GM21526 (cell line): Measurements from ENCODE around the gene ZCCHC13.
"Not testable (repeated sequence)": the region's sequence is repeated elsewhere in the genome, so short reads cannot be mapped to it uniquely, and the experiment has no call there.

ENCODE experiments used
- ATAC-seq: cut with Tn5 transposase; IDR thresholded peaks from one replicate; pipeline ENCODE4 v1.9.1; 2021; ENCODE audit warnings: moderate library complexity; ENCODE audit not compliant: unreplicated experiment, low FRiP score

Gene ZCCHC13

DNA sequence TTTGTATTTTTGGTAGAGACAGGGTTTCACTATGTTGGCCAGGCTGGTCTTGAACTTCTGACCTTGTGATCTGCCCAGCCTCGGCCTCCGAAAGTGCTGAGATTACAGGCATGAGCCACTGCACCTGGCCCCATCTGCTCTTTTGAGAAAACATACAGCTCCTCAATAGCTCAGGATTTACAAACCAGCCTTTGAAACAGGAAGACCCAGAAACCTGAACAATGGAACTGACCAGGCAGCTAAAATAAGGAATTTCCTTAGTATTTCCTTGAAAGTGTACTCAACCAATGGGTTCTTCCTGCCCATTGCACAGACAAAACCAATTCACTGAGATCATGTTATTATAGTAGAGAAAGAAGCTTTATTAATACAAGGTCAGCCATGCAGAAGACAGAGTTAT, 15.3 kb downstream of the ZCCHC13 start:
- not testable (repeated sequence) for ATAC-seq

DNA sequence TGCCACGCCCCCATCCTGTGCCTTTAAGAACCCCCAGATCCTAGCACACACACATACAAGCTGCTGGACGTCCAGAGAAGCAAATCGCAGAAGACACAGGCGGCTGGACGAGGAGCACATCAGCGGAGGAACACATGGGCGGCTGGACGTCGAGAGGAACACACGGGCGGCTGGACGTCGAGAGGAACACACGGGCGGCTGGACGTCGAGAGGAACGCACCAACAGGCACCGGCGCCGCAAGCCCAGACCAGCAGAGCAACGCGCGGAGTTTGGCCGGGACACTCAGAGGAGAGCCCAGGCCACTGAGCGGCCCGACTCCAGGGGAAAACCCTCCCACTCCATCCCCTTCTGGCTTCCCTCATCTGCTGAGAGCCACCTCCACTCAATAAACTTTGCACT, 17.2 kb downstream of the ZCCHC13 start:
- ATAC-seq: no peak

DNA sequence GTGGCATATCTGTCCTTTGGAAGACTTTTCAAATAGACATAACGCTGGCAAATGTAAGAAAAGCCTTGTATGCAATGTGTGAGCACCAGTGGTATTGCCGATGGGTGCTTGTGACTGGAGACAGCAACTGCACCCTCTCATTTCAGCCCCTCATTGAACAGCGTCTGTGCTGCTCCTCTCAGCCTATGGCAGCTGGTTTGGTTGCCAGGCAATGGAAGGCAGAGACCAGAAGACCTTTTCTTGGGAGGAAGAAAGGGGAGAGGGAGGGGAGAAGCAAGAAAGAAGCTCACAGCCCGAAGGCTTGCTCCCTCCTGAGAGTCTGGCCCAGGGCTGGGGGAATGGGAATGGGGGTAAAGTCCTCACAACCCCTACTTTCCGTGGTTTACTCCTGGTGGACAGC, 20.2 kb downstream of the ZCCHC13 start:
- no peak for ATAC-seq

DNA sequence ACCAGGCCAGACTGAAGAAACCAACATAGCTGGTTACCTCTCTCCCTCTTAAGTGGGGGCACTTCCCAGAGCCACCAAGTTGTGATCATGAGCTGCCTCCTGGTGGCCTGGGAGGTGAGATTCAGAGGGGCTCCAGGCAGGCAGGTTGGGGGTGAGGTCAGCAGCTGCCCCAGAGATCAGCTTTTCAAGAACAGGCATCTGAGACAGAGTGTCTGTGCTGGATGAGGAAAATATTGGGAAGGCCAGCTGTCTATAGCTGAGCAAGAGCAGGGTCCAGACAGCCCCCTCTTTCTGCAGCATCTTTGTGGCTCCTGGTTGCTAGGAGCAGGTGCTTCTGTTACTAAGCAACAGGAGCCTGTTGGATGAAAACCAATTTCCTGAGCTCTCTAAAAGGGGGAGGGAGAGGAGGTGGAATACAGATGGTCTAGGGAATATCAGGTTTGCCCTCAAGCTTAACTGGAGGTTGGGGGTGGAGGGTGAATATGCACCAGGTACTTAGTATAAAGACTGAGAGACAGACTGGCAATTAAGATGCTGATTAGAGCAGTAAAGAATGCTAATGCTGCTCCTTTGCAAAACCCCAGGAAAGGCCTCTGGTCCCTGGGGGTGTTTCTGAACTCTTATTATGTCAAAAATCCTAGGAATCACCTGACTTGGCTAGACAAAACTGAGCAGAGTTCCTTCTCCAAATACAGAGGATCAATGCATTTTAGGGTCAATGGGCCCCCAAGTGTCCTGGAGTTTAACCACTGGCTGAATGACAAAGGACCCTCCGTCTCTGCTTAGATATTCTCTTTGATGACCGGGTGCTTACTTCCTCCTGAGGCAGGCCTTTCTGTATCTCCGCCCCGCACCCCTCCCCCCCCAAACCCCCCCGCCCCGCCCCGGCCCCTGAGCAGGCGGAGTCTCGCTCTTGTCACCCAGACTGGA, 21.4 kb downstream of the ZCCHC13 start:
- no peak for ATAC-seq

DNA sequence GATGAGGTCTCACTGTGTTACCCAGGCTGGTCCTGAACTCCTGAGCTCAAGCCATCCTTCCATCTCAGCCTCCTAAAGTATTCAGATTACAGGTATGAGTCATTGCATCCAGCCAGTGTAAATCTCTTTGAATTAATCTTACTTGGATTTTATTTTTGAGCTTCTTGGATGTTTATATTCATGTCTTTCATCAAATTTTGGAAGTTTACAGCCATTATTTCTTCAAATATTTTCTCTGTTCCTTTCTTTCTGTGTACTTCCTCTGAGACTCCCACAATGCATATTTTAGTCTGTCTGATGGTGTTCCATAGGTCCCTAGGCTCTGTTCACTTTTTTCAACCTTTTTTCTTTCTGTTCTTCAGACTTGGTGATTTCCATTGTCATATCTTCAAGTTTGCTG, 34.9 kb downstream of the ZCCHC13 start:
- ATAC-seq: no peak

DNA sequence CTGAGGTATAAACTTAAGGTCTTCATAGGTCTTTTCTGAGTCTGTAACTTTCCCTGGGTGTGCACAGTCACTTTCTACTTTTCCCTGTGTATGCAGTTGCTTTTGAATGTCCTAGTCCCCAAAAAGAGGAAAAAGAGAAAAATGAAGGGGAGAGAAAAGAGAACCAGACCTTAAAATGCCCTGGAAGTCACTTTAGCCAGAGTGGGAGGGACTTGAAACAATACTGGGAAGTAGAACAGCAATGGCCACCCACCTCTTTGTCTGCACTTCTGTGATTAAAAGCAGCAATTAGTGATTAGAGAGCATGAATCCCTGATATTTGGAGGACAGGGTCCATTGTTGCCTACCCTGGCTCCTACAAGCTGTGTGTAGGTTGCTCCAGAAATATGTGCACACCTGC, 36.1 kb downstream of the ZCCHC13 start:
- ATAC-seq: no peak

DNA sequence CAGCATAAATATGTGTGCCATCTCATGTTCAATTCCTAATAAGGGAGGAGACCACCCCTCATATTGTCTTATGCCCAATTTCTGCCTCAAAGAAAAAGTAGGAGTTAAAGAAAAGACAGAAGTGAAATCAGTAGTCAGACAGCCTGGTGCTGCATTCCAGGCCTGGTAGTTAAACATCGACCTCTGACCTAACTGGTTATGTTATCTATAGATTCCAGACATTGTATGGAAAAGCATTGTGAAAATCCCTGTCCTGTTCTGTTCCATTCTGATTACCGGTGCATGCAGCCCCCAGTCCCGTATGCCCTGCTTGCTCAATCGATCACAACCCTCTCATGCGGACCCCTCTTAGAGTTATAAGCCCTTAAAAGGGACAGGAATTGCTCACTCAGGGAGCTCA, 38.2 kb downstream of the ZCCHC13 start:
- ATAC-seq: not testable (repeated sequence)

DNA sequence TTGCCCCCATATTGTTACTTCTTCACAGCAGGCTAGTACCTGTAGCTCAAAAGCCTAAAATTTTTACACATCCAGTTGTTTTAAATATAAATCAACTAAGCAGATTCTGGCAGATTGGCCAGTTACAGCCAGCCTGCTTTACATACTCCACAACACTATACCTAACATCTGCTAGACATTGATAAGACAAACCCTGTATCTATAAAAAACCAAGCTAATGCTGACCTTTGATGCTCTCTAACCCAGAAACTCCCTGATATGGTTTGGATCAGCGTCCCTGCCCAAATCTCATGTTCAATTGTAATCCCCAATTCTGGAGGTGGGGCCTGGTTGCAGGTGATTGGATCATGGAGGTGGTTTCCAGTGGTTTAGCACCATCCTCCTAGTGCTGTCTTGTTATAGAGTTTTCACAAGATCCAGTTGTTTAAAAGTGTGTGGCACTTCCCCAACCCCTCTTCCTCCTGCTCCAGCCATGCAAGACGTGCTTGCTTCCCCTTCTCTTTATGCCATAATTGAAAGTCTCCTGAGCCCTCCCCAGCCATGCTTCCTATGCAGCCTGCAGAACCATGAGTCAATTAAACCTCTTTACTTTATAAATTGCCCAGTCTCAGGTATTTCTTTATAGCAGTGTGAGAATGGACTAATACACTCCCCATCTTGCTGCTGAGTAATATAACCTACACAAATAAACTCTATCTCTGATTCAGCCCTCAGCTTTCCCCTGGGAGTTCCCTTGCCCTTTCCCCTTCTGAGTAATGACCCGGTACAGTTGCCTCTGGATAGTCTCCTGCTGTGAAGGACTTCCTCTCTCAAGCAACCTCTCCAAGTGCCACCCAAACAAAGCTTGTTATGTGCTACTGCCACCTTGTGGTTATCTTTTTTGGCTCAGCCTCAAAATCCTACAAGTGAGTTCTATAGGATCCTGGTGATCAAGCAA, 39.6 kb downstream of the ZCCHC13 start:
- no peak for ATAC-seq

DNA sequence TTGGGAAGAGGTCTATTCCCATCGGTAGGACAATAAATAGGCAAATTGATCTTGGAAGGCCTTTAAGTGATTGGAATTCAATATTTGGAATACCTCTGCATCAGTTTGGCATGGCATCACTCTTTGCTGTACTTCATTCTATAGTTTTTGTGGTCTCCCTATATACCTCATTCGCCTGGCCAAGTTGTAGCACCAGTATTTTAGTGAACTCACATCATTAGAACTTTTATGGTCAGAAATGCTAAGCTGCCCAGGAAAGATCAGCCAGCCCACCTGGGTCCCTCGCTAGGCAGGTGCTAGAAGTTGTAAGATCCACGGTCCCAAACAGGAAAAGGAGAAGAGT, 40.3 kb downstream of the ZCCHC13 start:
- no peak for ATAC-seq

DNA sequence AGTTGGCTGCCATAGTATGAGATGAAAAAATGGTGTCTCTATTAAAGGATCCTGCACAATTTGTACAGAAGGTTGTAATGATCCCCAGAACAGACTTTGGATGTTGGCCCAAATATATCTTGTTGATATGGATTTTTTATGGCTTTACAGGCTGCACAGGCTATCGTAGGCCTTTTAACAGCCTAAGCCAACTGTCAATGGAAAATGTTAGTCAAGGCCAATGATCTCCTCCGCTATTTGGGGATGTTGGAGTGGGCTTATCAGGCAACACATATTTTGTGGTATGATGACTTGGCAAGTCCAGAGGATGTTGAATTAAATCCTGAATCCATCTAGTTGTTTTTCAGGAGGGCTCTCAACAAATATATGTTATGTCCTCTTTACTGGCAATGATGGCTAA, 42.1 kb downstream of the ZCCHC13 start:
- no peak for ATAC-seq

DNA sequence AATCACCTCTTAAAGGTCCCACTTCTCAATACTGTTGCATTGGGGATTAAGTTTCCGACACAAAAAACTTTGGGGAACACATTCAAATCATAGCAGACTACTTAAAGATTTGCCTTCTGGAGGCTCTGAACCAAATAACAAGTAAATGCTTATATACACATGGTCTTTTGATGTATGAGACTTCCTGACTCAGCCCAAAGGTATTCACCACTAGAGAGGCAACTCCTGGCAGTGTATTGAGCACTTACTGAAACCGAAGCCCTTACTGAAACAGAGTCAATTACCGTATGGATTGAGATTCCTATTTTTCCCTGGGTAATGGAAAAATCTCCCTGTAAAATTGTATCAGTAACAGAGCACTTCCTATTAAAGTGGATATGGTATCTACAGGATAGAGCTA, 45.4 kb downstream of the ZCCHC13 start:
- ATAC-seq: no peak

DNA sequence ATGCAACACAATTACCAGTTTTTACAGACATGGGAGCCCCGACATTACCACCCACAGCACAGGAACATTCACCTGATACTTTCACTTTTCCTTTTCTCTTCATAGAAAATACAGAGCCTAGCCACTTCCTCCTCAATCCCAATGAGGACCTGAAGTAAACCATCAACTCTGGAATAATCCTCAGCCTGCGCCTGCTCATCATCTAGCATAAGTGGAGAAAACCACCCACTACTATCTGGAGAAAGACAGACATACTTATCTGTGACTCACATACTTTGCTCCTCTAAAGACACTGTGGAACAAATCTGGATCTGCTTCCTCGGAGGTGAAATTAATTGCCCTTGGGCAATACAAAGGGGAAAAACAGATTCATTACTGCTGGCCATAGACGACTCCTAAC, 47.8 kb downstream of the ZCCHC13 start:
- no peak for ATAC-seq

DNA sequence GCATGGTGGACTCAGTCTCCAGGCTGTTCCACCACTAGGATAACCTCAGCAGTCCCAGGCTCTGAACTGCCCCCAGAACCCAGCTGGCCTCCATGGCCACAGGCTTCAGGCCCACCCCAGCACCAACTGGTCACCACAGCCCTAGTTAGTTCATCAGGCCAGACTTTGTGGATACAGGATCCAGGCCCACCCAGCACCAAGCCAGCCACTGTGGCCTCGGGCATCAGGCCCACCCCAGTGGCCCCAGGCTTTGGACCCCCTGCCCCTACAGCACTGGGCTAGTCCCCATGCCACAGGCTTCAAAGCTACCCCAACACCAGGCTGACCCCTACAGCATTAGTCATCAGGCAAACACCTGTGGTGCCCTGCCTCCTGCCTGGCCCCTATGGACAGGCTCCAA, 50.0 kb downstream of the ZCCHC13 start:
- no peak for ATAC-seq
